HCT116 (cell line): ENCODE results near the gene BFSP1. TPM values are rescaled to one million over a fixed set of nuclear protein-coding genes. Genes with fewer than 3 reads are reported as not detected.

ENCODE experiments used
- ATAC-seq: fragments of 200-7000 bp; cut with Tn5 transposase; 2 replicates; pipeline ENCODE4 v1.9.1; 2020; ENCODE audit warnings: mild to moderate bottlenecking, moderate library complexity
- BruUV-seq: library from RNA; stranded (reverse); fragments of 400-500 nt; replicated peaks from 2 replicates; lab custom pipeline; 2021; lab: Mats Ljungman, UMichigan
- CTCF ChIA-PET: fragments of 300-600 bp; sonication (Branson Sonifier 250); formaldehyde crosslinking; loops from one replicate; lab custom pipeline; 2021; ENCODE audit warnings: antibody characterized with exemption; lab: Charles Lee
- POLR2A ChIA-PET: fragments of 300-600, 350-600 bp; sonication (Branson Sonifier 250); formaldehyde crosslinking; loops from one replicate; lab custom pipeline; 2021; ENCODE audit warnings: antibody characterized with exemption; lab: Charles Lee
- RAD21 ChIA-PET, 2 experiments: fragments of 300-600 bp; sonication (Branson Sonifier 250); formaldehyde crosslinking; loops; one replicate each; lab custom pipeline; 2023; ENCODE audit warnings: low total read pairs in 2 of 2; ENCODE audit not compliant: uncharacterized antibody in 2 of 2, unreplicated experiment in 2 of 2, low non-redundant PET in 1 of 2; lab: Charles Lee
- DNase-seq: peaks from one replicate; pipeline ENCODE4 v3.0.0-alpha.2; 2010; ENCODE audit warnings: low read depth, low spot score
- H2AFZ ChIP-seq: fragments of 200-600 bp; shearing (Covaris generic), sonication (generic); 2 replicates; pipeline ENCODE4 v1.6.1; 2017; ENCODE audit warnings: low read depth, mixed run types, mixed read lengths, antibody characterized with exemption, low read length; ENCODE audit not compliant: poor library complexity, severe bottlenecking
- H3K27ac ChIP-seq: 2 replicates; pipeline ENCODE4 v1.5.1; 2012; ENCODE audit warnings: low read depth, low read length
- H3K27me3 ChIP-seq: fragments of 200-600 bp; sonication (generic); 2 replicates; pipeline ENCODE4 v1.6.1; 2016; ENCODE audit warnings: mixed run types, low read length, mixed read lengths; ENCODE audit not compliant: insufficient read depth
- H3K36me3 ChIP-seq, 2 experiments: fragments of 200-500 bp in 1 of 2; fragments of 200-600 bp in 1 of 2; sonication (Bioruptor generic) in 1 of 2; sonication (generic) in 1 of 2; 2 replicates each; pipeline versions ENCODE4 v1.5.1 to v1.6.1; 2014 to 2016; ENCODE audit warnings: low read length in 2 of 2, inconsistent platforms in 1 of 2, mixed read lengths in 1 of 2, mixed run types in 1 of 2; ENCODE audit not compliant: insufficient read depth in 2 of 2, control insufficient read depth in 1 of 2
- H3K4me1 ChIP-seq, 2 experiments: fragments of 200-600 bp in 1 of 2; sonication (generic) in 1 of 2; 2 replicates each; pipeline versions ENCODE4 v1.5.1 to v1.6.1; 2012 to 2017; ENCODE audit warnings: low read length in 2 of 2, inconsistent platforms in 1 of 2, mild to moderate bottlenecking in 1 of 2, mixed read lengths in 1 of 2, mixed run types in 1 of 2, moderate library complexity in 1 of 2; ENCODE audit not compliant: insufficient read depth in 2 of 2, control insufficient read depth in 1 of 2
- H3K4me2 ChIP-seq: fragments of 200-600 bp; sonication (generic); 2 replicates; pipeline ENCODE4 v1.6.1; 2017; ENCODE audit warnings: mixed run types, low read length, mixed read lengths
- H3K4me3 ChIP-seq, 2 experiments: fragments of 200-600 bp in 1 of 2; sonication (generic) in 1 of 2; replicated peaks in 1 of 2; 2 replicates each; pipeline ENCODE4 v1.5.1; 2011 to 2016; ENCODE audit warnings: low read length in 2 of 2, control low read depth in 1 of 2, low read depth in 1 of 2, mild to moderate bottlenecking in 1 of 2, mixed read lengths in 1 of 2, mixed run types in 1 of 2
- H3K79me2 ChIP-seq: fragments of 200-600 bp; sonication (generic); 2 replicates; pipeline ENCODE4 v1.6.1; 2017; ENCODE audit warnings: mild to moderate bottlenecking, mixed run types, low read length, moderate library complexity, mixed read lengths; ENCODE audit not compliant: insufficient read depth
- H3K9ac ChIP-seq: fragments of 200-600 bp; sonication (generic); 2 replicates; pipeline ENCODE4 v1.6.1; 2016; ENCODE audit warnings: low read length, mixed read lengths
- H3K9me2 ChIP-seq: fragments of 200-600 bp; sonication (generic), shearing (Covaris generic); 2 replicates; pipeline ENCODE4 v1.6.1; 2017; ENCODE audit warnings: mixed run types, mild to moderate bottlenecking, moderate library complexity; ENCODE audit not compliant: insufficient read depth
- H3K9me3 ChIP-seq, 2 experiments: fragments of 200-500 bp in 1 of 2; fragments of 200-600 bp in 1 of 2; sonication (Bioruptor generic) in 1 of 2; sonication (generic) in 1 of 2; 2 replicates each; pipeline ENCODE4 v1.6.1; 2014 to 2017; ENCODE audit warnings: low read length in 2 of 2, mixed read lengths in 2 of 2, inconsistent platforms in 1 of 2, low read depth in 1 of 2, mild to moderate bottlenecking in 1 of 2, mixed run types in 1 of 2, moderate library complexity in 1 of 2; ENCODE audit not compliant: control insufficient read depth in 1 of 2, insufficient read depth in 1 of 2
- H4K20me1 ChIP-seq: fragments of 200-600 bp; sonication (generic), shearing (Covaris generic); 2 replicates; pipeline ENCODE4 v1.6.1; 2017; ENCODE audit warnings: mixed run types, mild to moderate bottlenecking, moderate library complexity; ENCODE audit not compliant: insufficient read depth
- EGR1 ChIP-seq: IDR thresholded peaks from 2 replicates; pipeline ENCODE4 v1.6.1; 2012; ENCODE audit warnings: low read depth
- ELF1 ChIP-seq: IDR thresholded peaks from 2 replicates; pipeline ENCODE4 v1.6.1; 2012; ENCODE audit warnings: low read depth, borderline replicate concordance
- EZH2phosphoT487 ChIP-seq: fragments of 200-600 bp; IDR thresholded peaks from 2 replicates; pipeline ENCODE4 v1.6.1; 2018; ENCODE audit warnings: antibody characterized with exemption, borderline replicate concordance
- RAD21 ChIP-seq: IDR thresholded peaks from 2 replicates; pipeline ENCODE4 v1.6.1; 2012; ENCODE audit warnings: low read depth, mild to moderate bottlenecking
- REST ChIP-seq: IDR thresholded peaks from 2 replicates; pipeline ENCODE4 v1.6.1; 2012; ENCODE audit warnings: low read depth
- SIN3A ChIP-seq: IDR thresholded peaks from 2 replicates; pipeline ENCODE4 v1.6.1; 2012; ENCODE audit warnings: low read depth
- SRF ChIP-seq: IDR thresholded peaks from 2 replicates; pipeline ENCODE4 v1.6.1; 2012; ENCODE audit warnings: low read depth
- YY1 ChIP-seq: IDR thresholded peaks from 2 replicates; pipeline ENCODE4 v1.6.1; 2011; ENCODE audit warnings: low read length, low read depth, moderate library complexity, mild to moderate bottlenecking; ENCODE audit not compliant: insufficient replicate concordance; ENCODE audit errors: extremely low read depth
- ZFX ChIP-seq: fragments of 450-650 bp; IDR thresholded peaks from 2 replicates; pipeline ENCODE4 v1.6.1; 2017
- intact Hi-C: fragments of 100-400 bp; cut with micrococcal nuclease; formaldehyde crosslinking; loops from 2 replicates; pipeline ENCODE4 v1.10.0; 2022
- total RNA-seq: library from RNA; stranded (reverse); gene quantifications from one replicate; pipeline ENCODE4 v1.2.1, GENCODE V29; 2021; ENCODE audit not compliant: unreplicated experiment
- TF ChIP-seq, protein P1 (sequence below): IDR thresholded peaks from 2 replicates; pipeline ENCODE4 v1.6.1; 2012
- TF ChIP-seq, protein P2 (sequence below): IDR thresholded peaks from 2 replicates; pipeline ENCODE4 v1.6.1; 2012
- TF ChIP-seq, protein P3 (sequence below): IDR thresholded peaks from 2 replicates; pipeline ENCODE4 v1.6.1; 2011; ENCODE audit warnings: mild to moderate bottlenecking, low read length, moderate library complexity; ENCODE audit not compliant: insufficient replicate concordance; ENCODE audit errors: extremely low read depth

BFSP1 gene
- total RNA-seq, 1 experiment from 2014 or later, result 8.8 TPM

DNA sequence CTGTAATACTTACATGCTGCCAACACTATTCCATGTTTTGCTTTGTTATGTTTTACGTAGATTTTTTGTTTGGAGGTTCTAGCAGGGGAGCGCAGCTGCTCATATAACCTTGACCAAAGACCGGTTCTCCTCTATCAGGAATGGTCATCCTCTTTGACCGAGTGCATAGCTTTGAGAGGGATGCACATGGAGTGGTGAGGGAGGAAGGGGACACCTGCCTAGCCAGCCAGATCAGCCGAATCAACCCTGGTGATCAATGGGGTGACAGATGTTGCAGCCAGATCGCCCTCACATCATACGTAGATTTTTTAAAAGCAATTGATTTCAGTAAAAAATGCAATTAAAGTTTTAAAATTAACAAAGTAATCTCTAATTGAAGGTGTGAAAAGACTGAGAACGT, 45.0 kb upstream of the BFSP1 start (continued):
- no peak for TF ChIP-seq YY1

DNA sequence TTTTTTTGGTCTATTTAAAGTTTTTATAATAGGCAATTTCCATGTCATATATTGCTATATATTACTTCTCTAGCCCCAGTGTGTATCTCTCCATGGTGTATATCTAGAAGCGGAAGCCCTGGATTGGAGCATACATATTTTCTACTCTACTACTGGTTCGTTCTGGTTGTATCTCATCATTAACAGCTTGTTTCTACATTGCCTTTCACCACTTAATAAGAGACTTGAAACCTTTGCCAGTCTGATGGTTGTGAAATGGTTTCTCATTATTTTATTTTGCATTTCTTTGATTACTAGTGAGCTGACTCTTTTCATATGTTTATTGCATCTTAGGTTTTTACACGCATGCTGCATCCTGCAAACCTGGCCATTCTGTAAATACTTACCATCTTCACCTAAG, 42.3 kb upstream of the BFSP1 start:
- H3K4me3 ChIP-seq, result no peak overlapping the region
- RAD21 ChIA-PET, result no interaction called here
- H4K20me1 ChIP-seq, result peaks cover 29% of the 10 kb centered on the region; the same call in 1 of the 2 replicates
- peaks cover 0 to 6% of the 10 kb centered on the region in 2 experiments; a peak in 2 of 4 replicates for H3K36me3 ChIP-seq
- H3K9ac ChIP-seq, result no peak overlapping the region
- DNase-seq (no peak), ATAC-seq (no peak)
- BruUV-seq, result no TSS peak
- no peaks in the 10 kb centered on the region for H3K9me2 ChIP-seq
- intact Hi-C loops, result no loop called here
- POLR2A ChIA-PET, result interaction anchor here (2.7 kb wide), 1 partner anchor 16 kb away, joined by 7 read pairs; no protein-coding TSS in a partner anchor
- H3K27me3 ChIP-seq, result no peaks in the 10 kb centered on the region
- no peak overlapping the region for H2AFZ ChIP-seq
- CTCF ChIA-PET, result interaction anchor here (1.1 kb wide), 1 partner anchor 37 kb away, joined by 3 read pairs; no protein-coding TSS in a partner anchor
- H3K27ac ChIP-seq, result no peak overlapping the region
- H3K79me2 ChIP-seq, result peaks cover 87% of the 10 kb centered on the region
- H3K9me3 ChIP-seq, result no peaks in the 10 kb centered on the region
- no peak overlapping the region for H3K4me2 ChIP-seq
- TF ChIP-seq, protein P1, sequence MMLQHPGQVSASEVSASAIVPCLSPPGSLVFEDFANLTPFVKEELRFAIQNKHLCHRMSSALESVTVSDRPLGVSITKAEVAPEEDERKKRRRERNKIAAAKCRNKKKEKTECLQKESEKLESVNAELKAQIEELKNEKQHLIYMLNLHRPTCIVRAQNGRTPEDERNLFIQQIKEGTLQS, result no peak
- TF ChIP-seq RAD21, result no peak
- TF ChIP-seq EZH2phosphoT487, result no peak
- TF ChIP-seq, protein P2, sequence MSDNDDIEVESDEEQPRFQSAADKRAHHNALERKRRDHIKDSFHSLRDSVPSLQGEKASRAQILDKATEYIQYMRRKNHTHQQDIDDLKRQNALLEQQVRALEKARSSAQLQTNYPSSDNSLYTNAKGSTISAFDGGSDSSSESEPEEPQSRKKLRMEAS, result no peak
- TF ChIP-seq SIN3A, result no peak
- no peak for TF ChIP-seq ZFX
- TF ChIP-seq, protein P3, sequence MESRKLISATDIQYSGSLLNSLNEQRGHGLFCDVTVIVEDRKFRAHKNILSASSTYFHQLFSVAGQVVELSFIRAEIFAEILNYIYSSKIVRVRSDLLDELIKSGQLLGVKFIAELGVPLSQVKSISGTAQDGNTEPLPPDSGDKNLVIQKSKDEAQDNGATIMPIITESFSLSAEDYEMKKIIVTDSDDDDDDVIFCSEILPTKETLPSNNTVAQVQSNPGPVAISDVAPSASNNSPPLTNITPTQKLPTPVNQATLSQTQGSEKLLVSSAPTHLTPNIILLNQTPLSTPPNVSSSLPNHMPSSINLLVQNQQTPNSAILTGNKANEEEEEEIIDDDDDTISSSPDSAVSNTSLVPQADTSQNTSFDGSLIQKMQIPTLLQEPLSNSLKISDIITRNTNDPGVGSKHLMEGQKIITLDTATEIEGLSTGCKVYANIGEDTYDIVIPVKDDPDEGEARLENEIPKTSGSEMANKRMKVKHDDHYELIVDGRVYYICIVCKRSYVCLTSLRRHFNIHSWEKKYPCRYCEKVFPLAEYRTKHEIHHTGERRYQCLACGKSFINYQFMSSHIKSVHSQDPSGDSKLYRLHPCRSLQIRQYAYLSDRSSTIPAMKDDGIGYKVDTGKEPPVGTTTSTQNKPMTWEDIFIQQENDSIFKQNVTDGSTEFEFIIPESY, result no peak
- TF ChIP-seq EGR1, result no peak
- TF ChIP-seq SRF, result no peak
- no peak for TF ChIP-seq YY1
- no peak for TF ChIP-seq ELF1
- no peak for TF ChIP-seq REST
- H3K4me1 ChIP-seq, result peaks cover 18 to 33% of the 10 kb centered on the region in 2 experiments
